HG03432 (cell line): ENCODE data around the gene DUSP28.
"Not testable (repeated sequence)": the region's sequence is repeated elsewhere in the genome, so short reads cannot be mapped to it uniquely, and the experiment has no call there.

Source experiments
- ATAC-seq: cut with Tn5 transposase; IDR thresholded peaks from one replicate; pipeline ENCODE4 v1.9.1; 2021; ENCODE audit warnings: mild to moderate bottlenecking, moderate library complexity; ENCODE audit not compliant: unreplicated experiment

DUSP28 gene

DNA sequence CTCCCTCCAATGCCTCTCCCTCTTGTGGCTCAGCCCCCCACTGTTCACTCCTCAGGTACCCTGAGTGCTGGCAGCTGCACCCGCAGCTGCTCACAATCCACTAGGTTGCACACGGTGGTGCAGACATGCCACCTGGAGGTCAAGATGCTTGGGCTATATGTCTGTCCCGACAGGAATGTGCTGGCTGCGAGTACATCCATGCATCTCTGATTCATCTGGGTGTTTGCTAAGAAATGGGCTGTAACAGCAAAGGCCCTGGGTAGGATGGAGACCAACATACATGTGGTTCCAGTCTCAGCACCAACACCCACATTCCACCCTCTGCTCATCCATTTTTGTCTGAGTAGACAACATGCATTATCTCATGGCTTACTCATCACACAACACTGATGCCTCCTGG, 33.6 kb upstream of the DUSP28 start:
- no peak for ATAC-seq

DNA sequence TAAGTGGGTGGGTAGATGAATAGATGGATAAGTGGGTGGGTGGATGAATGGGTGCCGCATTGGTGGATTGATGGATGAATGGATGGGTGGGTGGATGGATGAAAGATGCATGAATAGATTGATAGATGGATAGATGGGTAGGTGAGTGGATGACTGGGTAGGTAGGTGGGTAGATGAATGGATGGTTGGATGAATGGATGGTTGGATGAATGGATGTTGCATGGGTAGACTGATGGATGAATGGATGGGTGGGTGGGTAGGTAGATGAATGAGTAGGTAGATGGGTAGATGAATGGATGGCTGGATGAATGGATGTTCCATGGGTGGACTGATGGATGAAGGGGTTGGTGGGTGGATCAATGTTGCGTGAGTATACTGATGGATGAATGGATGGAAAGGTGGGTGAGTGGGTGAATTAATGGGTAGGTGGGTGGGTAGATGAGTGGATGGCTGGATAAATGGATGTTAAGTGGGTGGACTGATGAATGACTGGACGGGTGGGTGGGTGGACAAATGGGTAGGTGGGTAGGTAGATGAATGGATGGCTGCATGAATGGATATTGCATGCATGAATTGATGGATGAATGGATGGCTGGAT, 32.9 kb upstream of the DUSP28 start:
- ATAC-seq: no peak

DNA sequence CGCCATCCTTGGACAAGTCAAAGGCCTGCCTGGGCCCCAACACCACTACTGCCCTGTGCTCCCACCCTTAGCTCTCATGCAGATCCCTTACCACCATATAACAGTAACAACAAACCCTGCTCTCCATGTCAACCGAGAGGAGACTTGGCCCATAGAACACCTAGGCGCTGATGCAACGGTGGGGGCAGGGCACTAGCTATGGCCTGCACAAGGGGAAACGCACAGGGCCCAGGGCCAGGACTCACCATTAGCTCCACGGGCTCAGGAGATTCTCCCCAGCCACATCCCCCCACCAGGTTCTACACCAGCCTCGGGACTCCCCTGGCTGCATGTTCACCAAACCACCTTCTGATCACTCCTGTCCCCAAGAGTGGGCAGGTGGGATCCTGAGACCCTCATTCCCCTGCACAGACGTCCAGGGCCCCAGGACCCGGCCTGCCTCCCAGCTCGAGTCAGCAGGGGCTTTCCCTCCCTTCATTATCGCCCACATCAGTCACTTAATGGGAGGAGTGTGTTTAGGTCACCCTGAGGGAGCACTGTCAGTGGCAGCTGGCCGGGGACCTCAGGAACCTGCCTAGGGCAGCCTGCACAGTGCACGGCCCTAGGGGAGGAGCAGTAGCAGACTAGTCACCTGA, 31.6 kb upstream of the DUSP28 start:
- no peak for ATAC-seq

DNA sequence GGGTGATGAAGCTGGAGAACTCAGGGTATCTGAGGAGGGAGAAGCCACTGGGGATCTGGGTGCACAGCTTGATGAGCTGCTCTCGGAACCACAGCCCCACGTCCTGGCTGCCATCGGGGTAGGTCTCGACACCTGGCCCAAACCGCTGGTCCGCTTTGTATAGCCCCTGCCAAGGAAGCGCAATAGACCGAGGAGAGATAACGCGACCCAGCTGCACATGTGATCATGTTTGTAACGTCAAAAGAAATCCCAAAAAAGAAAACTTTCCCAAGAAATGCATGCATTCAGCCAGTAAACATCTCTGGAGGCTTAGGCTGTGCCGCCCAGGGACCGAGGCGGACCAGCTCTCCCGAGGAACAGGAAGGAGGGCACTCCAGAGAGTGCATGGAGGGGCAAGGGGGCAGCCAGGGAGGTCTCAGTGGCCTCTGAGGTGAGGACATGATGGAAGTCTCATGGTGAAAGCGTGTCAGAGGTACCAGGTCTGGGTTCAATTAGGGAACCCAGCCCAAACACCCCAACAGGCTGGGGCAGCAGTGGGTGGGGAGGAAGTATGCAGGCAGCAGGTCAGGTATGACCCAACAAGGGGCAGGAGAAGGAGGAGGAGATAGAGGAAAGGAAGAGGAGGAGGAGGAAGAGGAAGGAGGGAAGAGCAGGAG, 30.7 kb upstream of the DUSP28 start:
- no peak for ATAC-seq

DNA sequence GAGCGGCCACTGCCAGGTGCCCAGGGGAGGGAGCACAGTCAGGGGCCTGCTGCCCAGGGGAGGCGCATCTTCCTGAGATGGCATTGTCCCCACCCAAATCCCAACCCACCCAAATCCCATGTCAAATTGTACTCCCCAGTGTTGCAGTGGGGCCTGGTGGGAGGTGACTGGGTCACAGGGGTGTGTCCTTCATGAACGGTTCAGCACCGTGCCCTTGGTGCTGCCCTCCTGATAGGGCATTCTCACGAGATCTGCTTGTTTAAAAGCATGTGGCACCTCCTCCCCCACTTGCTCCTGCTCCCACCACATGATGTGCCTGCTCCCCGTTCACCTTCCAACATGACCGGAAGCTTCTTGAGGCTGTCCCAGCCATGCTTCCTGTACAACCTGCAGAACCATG, 30.0 kb upstream of the DUSP28 start:
- no peak for ATAC-seq

DNA sequence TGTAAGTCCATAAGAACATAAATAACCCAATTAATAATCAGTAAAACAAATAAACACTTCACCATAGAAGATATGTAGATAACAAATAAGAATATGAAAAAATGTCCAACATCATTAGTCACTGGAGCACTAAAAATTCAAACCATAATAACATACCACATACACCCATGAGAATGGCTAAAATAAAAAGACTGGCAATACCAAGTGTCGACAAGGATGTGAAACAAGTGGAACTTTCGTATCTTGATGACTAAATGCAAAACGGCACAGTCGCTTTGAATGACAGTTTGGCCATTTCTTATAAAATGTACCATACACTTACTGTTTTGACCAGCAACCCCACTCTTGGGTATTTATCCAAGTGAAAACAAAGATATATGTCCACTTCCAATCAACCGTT, 29.1 kb upstream of the DUSP28 start:
- no peak for ATAC-seq

- no peak for ATAC-seq
These were observed 28.0 kb upstream of the DUSP28 start for GRCh38 chr2:240532031-240532775.

- ATAC-seq: no peak
These were observed 22.0 kb upstream of the DUSP28 start for GRCh38 chr2:240538031-240538780.

GRCh38 chr2:240539101-240539500, 21.1 kb upstream of the DUSP28 start:
- ATAC-seq: not testable (repeated sequence)

- ATAC-seq: no peak
These were observed 20.3 kb upstream of the DUSP28 start for GRCh38 chr2:240539906-240540305.

DNA sequence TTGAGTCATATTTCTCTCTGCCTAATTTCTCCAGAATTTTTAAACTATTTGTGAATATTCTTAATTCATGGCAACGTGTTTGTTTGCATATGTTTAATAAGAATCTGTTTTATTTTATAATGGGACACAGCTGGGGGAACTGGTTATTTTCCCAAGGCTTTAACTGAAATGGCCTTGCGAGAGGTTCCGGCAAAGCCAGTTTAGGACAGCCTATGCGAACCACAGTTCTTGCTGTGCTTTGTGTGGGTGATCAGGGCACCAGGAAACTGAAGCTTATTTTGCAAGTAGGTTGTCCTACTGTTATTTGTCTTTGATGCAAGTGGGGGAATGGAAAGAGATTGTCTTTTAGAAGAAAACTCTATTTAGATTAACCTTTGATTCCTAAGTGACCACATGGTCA, 8.9 kb upstream of the DUSP28 start:
- no peak for ATAC-seq

DNA sequence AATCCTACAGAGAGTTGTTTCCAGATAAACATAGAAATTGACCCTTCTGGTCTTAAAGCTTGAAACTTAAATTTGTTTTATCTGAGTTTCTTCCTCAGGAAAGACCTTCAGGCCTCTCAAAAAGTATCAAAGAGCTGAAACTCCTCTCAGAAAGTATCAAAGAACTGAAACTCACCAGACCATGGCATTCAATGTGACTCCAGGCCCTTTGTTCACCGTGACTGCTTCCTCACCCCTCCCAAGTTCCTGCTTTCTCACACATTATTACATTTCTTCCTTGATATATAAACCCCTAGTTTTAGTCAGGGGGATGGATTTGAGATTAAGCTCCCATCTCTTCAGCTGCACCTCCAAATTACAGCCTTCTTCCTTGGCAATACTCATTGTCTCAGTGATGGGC, 8.3 kb upstream of the DUSP28 start:
- no peak for ATAC-seq

GRCh38 chr2:240553956-240554480, 6.1 kb upstream of the DUSP28 start:
- ATAC-seq: no peak

GRCh38 chr2:240554767-240555493, 5.2 kb upstream of the DUSP28 start:
- ATAC-seq: no peak

GRCh38 chr2:240555541-240556250, 4.5 kb upstream of the DUSP28 start:
- ATAC-seq: no peak

DNA sequence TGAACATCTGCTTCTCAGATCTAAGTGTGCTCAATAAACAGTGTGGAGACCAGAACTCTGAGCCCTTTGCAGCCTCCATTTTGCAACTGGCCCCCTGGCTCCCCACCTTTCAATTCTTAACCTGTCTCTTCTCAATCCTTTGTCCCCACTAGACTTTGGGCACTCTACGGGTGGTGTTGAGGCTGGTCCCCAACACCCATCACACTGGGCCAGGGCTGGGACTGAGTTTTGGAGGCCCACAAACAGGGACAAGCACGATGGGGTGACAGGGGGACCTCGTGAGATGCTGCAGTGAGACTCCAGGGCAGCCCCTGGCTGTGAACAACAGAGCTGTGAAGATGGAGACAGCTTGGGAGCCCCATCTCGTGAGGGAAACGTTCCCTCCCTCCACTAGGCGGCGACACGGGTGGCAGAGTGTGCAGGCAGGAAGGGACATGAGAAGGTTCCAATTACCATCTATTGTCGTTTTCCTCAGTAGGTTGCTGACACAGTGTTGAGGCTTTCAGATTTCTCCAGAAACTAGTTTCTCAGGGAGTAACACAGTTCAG, 3.5 kb upstream of the DUSP28 start:
- ATAC-seq: no peak

GRCh38 chr2:240557101-240557751, 2.9 kb upstream of the DUSP28 start:
- ATAC-seq: no peak

- ATAC-seq: no peak
These were observed 2.3 kb upstream of the DUSP28 start, which contains the start of gene ANKMY1 for GRCh38 chr2:240557808-240558207. TSS of gene ANKMY1 (minus strand) at chr2:240557988. CDS start at chr2:240557335, 653 bp downstream.
